Panc1 (cell line): ENCODE measurements around the gene FOXR1.

ENCODE experiments used
- CTCF ChIP-seq: fragments of 450-650 bp; IDR thresholded peaks from 2 replicates; pipeline ENCODE4 v1.5.1; 2017; ENCODE audit warnings: mild to moderate bottlenecking
- POLR2AphosphoS5 ChIP-seq: IDR thresholded peaks from 2 replicates; pipeline ENCODE4 v1.6.1; 2012; ENCODE audit warnings: mild to moderate bottlenecking, low read depth, low read length, moderate library complexity
- REST ChIP-seq, 2 experiments: IDR thresholded peaks; 2 replicates each; pipeline ENCODE4 v1.6.1; 2011 to 2012; ENCODE audit warnings: low read depth in 2 of 2, control low read depth in 1 of 2, low read length in 1 of 2, mild to moderate bottlenecking in 1 of 2, moderate library complexity in 1 of 2; ENCODE audit not compliant: insufficient read depth in 1 of 2

- TF ChIP-seq REST (IDR thresholded peaks at IDR 0.05; ENCODE audit: insufficient read depth in 1 of 2, low read depth in 2 of 2, low read length in 1 of 2) (no peak), POLR2AphosphoS5 (no peak), CTCF (no peak)
Observed at GRCh38 chr11:118961591-118961990, 10.0 kb upstream of the FOXR1 start.
